AG10803 (cell line): ENCODE results near the gene TMEM37.
A peak's percentile ranks its signal among the peaks of the same experiment; 100 is the strongest.

Source experiments
- DNase-seq: peaks from one replicate; pipeline ENCODE4 v3.0.0; 2010; ENCODE audit warnings: low read depth
- H3K4me3 ChIP-seq: 2 replicates; pipeline ENCODE4 v1.5.1; 2011; ENCODE audit warnings: mild to moderate bottlenecking, low read length, control low read depth
- TF ChIP-seq, protein P1 (sequence below): conservative IDR thresholded peaks from 2 replicates; pipeline ENCODE4 v1.5.1; 2011; ENCODE audit warnings: mild to moderate bottlenecking, low read length, control low read depth, inconsistent platforms

The TMEM37 gene

DNA sequence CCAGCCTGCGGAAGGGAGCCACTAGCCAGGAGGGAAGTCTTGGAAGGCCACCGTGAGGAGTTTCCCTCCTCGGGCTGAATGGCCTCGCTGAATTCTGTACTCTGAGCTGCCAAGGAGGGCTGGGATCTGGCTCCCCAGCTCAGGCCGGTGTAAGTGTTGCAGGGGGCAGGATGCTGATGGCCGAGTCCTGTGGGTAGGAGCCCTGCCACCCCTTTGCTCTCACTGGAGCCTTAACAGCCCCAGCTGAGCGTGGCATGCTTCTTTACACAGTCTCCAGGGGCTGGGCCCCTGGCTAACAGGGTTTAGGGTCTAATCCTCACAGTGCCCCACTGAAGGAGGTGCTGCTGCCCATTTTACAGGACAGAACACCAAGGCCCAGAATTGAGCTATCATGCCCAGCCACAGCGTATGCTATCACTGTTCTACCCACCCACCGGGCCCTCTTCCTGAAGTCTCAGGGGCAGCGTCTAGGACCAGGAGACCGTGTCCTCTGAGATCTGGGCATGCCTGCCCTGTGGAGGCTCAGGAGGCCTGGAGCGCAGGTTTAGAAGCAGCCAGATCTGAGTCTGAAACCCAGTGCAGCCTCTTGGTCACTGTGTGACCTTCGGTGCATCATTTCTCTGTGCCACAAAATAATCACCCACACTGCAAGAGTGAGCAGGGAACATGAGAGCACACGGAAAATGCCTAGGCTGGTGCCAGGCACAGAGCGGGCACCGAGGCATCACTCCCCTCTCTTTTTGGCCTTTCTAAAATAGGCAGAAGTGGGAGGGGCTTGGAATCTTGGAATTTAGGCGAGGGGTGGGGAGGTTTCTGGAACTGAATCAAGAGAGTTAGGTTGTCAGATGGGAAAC is 42.9 kb downstream of the TMEM37 start:
- TF ChIP-seq, protein P1, sequence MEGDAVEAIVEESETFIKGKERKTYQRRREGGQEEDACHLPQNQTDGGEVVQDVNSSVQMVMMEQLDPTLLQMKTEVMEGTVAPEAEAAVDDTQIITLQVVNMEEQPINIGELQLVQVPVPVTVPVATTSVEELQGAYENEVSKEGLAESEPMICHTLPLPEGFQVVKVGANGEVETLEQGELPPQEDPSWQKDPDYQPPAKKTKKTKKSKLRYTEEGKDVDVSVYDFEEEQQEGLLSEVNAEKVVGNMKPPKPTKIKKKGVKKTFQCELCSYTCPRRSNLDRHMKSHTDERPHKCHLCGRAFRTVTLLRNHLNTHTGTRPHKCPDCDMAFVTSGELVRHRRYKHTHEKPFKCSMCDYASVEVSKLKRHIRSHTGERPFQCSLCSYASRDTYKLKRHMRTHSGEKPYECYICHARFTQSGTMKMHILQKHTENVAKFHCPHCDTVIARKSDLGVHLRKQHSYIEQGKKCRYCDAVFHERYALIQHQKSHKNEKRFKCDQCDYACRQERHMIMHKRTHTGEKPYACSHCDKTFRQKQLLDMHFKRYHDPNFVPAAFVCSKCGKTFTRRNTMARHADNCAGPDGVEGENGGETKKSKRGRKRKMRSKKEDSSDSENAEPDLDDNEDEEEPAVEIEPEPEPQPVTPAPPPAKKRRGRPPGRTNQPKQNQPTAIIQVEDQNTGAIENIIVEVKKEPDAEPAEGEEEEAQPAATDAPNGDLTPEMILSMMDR, result no peak
- DNase-seq, result no peak
- no peak overlapping the region for H3K4me3 ChIP-seq

DNA sequence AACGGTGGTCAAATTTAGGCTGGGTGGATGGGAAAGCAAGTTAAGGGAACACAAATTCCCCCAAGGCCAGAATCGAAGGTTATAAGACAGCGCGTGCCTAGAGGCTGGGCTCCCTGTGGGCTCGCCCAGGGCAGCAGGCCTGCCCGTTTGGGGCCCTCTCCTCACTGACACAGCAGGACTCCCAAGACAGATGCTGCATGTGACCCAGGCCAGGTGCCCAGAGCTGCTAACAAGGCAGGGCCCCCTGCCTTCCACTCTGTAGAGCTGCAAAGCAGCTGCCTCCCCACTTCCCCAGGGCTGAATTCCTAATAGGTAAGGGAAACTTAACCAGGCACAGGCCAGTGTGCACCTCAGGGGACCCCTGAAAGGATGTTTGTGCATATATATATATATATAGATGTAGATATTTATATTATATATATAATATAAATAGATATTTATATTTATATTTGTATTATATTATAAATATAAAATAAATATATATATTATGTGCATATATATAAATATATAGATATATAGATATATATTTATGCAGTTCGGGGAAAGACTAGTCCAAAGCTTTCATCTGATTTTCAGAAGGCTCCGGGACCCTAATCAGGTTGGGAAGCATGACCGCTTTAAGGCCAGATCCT is 43.7 kb downstream of the TMEM37 start:
- H3K4me3 ChIP-seq, result no peak overlapping the region
- TF ChIP-seq, protein P1, result no peak
- DNase-seq, result no peak

DNA sequence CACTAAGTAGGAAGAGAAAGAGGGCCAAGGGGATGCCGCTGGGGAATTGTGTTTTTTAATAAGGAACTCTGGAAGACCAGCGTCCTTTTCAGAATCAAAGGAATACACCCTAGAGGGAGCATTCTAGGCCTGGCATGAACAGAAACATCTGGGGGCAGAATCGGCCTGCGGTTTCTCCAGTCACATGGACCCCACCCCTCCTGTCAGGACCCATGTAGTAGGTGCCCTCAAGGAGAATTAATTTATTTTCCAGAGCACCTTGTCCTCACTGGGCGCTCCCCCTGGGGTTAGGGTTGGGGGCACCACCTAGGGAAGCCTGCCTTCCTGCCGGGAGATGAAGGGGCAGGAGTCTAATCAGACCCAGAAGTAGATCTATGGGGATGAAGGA is 44.2 kb downstream of the TMEM37 start:
- H3K4me3 ChIP-seq, result no peak overlapping the region
- no peak for DNase-seq
- TF ChIP-seq, protein P1, result no peak

DNA sequence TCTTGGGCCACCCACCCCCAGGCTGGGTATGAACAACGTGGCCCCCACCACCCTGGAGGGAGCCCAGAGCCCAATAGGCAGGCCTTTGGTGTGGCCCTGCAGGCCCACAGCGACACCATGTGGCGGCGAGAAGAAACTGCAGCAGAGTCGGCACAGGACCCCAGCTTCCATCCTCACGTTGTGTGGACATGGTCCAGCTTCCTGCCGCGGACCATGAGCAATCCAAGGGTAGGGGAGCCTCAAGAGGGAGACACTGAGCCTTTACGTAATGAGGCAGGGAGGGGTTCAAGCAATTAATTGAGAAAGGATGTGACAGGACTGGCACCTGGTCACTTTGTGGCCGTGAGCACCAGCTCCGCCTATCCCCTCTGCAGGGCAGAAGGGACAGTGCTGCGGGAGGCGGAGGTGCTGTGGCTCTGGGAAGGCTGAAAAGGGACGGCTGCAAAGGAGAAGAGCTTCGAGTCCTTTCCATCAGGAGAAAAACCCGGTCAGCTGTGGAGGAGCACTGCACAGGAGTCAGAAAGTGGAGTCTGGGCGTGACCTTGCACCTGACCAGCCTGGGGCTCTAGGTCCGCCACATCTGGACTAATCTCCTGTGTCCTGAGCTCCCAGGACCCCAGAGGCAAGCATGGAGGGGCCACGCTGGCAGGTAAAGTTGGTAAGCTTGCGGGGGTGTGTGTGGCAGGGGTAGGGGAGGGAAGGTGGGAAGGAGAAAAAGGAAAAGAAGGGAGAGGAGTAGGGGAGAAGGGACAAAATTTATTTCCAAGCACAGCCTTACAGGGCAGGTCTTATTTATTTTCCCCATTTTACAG is 44.9 kb downstream of the TMEM37 start:
- no peak overlapping the region for H3K4me3 ChIP-seq
- TF ChIP-seq, protein P1, result peak; percentile 87
- peak; percentile 36 for DNase-seq

DNA sequence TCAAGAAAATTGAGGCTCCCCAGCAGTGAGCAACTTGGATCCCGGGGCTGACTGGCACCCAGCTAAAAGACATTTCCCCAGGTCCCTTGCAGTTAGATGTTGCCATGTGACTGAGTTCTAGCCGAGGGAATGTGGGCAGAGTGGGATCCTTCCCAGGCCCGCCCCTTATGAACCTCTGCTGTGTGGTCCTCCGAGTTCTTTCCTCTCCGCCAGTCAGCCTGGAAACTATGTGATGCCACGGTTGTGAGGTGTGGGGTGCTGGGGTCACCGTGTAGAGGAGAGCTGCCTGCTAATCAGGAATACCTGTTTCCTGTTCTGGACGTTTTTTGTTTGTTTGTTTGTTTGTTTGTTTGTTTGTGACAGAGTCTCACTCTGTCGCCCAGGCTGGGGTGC is 45.5 kb downstream of the TMEM37 start:
- H3K4me3 ChIP-seq, result no peak overlapping the region
- TF ChIP-seq, protein P1, result no peak
- no peak for DNase-seq

DNA sequence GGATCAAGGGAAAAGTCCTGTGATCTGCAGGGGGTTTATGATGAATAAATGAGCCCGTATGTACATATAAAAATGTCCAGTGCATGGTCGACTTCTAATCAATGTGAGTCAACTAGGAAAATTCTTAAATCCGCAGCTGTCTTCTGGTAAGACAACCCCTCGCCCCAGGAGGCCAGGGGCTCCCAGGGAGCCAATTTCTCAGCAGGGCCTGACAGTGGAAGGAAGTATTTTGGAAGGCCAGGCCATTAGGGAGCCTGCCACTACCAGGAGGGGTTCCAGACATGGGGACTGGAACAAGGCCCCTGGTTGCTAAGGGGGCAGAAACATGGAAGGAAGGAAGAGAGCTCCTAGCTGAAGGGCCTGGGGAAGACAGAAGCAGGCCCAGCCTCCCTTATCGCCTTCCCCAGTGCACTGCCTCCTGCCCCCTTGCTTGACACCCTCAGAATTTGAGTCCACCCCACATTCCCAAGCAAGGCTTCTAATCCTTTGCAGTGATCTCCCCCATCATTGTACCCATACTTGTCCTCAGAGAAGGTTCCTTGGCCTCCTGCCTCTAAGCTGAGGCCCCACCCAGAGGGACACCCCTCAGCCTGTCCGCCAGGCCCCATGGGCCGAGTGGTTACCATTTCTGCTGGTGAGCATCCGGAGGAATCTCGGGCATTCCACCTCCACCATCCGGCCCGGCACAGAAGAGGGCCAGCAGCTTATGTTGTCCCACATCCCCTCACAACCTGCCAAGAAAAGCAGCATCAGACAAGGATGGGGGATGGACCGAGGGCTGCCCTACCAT is 46.7 kb downstream of the TMEM37 start:
- H3K4me3 ChIP-seq, result no peak overlapping the region
- no peak for DNase-seq
- TF ChIP-seq, protein P1, result no peak
